HCT116 (cell line): Measurements from ENCODE around the gene GGACT. TPM values are rescaled to one million over a fixed set of nuclear protein-coding genes. Genes with fewer than 3 reads are reported as not detected.

Experiments
- ATAC-seq: fragments of 200-7000 bp; cut with Tn5 transposase; 2 replicates; pipeline ENCODE4 v1.9.1; 2020; ENCODE audit warnings: mild to moderate bottlenecking, moderate library complexity
- BruUV-seq: library from RNA; stranded (reverse); fragments of 400-500 nt; replicated peaks from 2 replicates; lab custom pipeline; 2021; lab: Mats Ljungman, UMichigan
- CTCF ChIA-PET: fragments of 300-600 bp; sonication (Branson Sonifier 250); formaldehyde crosslinking; loops from one replicate; lab custom pipeline; 2021; ENCODE audit warnings: antibody characterized with exemption; lab: Charles Lee
- POLR2A ChIA-PET: fragments of 300-600, 350-600 bp; sonication (Branson Sonifier 250); formaldehyde crosslinking; loops from one replicate; lab custom pipeline; 2021; ENCODE audit warnings: antibody characterized with exemption; lab: Charles Lee
- RAD21 ChIA-PET, 2 experiments: fragments of 300-600 bp; sonication (Branson Sonifier 250); formaldehyde crosslinking; loops; one replicate each; lab custom pipeline; 2023; ENCODE audit warnings: low total read pairs in 2 of 2; ENCODE audit not compliant: uncharacterized antibody in 2 of 2, unreplicated experiment in 2 of 2, low non-redundant PET in 1 of 2; lab: Charles Lee
- DNase-seq: peaks from one replicate; pipeline ENCODE4 v3.0.0-alpha.2; 2010; ENCODE audit warnings: low read depth, low spot score
- H2AFZ ChIP-seq: fragments of 200-600 bp; shearing (Covaris generic), sonication (generic); 2 replicates; pipeline ENCODE4 v1.6.1; 2017; ENCODE audit warnings: low read depth, mixed run types, mixed read lengths, antibody characterized with exemption, low read length; ENCODE audit not compliant: poor library complexity, severe bottlenecking
- H3K27ac ChIP-seq: 2 replicates; pipeline ENCODE4 v1.5.1; 2012; ENCODE audit warnings: low read depth, low read length
- H3K27me3 ChIP-seq: fragments of 200-600 bp; sonication (generic); 2 replicates; pipeline ENCODE4 v1.6.1; 2016; ENCODE audit warnings: mixed run types, low read length, mixed read lengths; ENCODE audit not compliant: insufficient read depth
- H3K36me3 ChIP-seq, 2 experiments: fragments of 200-500 bp in 1 of 2; fragments of 200-600 bp in 1 of 2; sonication (Bioruptor generic) in 1 of 2; sonication (generic) in 1 of 2; 2 replicates each; pipeline versions ENCODE4 v1.5.1 to v1.6.1; 2014 to 2016; ENCODE audit warnings: low read length in 2 of 2, inconsistent platforms in 1 of 2, mixed read lengths in 1 of 2, mixed run types in 1 of 2; ENCODE audit not compliant: insufficient read depth in 2 of 2, control insufficient read depth in 1 of 2
- H3K4me1 ChIP-seq, 2 experiments: fragments of 200-600 bp in 1 of 2; sonication (generic) in 1 of 2; 2 replicates each; pipeline versions ENCODE4 v1.5.1 to v1.6.1; 2012 to 2017; ENCODE audit warnings: low read length in 2 of 2, inconsistent platforms in 1 of 2, mild to moderate bottlenecking in 1 of 2, mixed read lengths in 1 of 2, mixed run types in 1 of 2, moderate library complexity in 1 of 2; ENCODE audit not compliant: insufficient read depth in 2 of 2, control insufficient read depth in 1 of 2
- H3K4me2 ChIP-seq: fragments of 200-600 bp; sonication (generic); 2 replicates; pipeline ENCODE4 v1.6.1; 2017; ENCODE audit warnings: mixed run types, low read length, mixed read lengths
- H3K4me3 ChIP-seq, 2 experiments: fragments of 200-600 bp in 1 of 2; sonication (generic) in 1 of 2; replicated peaks in 1 of 2; 2 replicates each; pipeline ENCODE4 v1.5.1; 2011 to 2016; ENCODE audit warnings: low read length in 2 of 2, control low read depth in 1 of 2, low read depth in 1 of 2, mild to moderate bottlenecking in 1 of 2, mixed read lengths in 1 of 2, mixed run types in 1 of 2
- H3K79me2 ChIP-seq: fragments of 200-600 bp; sonication (generic); 2 replicates; pipeline ENCODE4 v1.6.1; 2017; ENCODE audit warnings: mild to moderate bottlenecking, mixed run types, low read length, moderate library complexity, mixed read lengths; ENCODE audit not compliant: insufficient read depth
- H3K9ac ChIP-seq: fragments of 200-600 bp; sonication (generic); 2 replicates; pipeline ENCODE4 v1.6.1; 2016; ENCODE audit warnings: low read length, mixed read lengths
- H3K9me2 ChIP-seq: fragments of 200-600 bp; sonication (generic), shearing (Covaris generic); 2 replicates; pipeline ENCODE4 v1.6.1; 2017; ENCODE audit warnings: mixed run types, mild to moderate bottlenecking, moderate library complexity; ENCODE audit not compliant: insufficient read depth
- H3K9me3 ChIP-seq, 2 experiments: fragments of 200-500 bp in 1 of 2; fragments of 200-600 bp in 1 of 2; sonication (Bioruptor generic) in 1 of 2; sonication (generic) in 1 of 2; 2 replicates each; pipeline ENCODE4 v1.6.1; 2014 to 2017; ENCODE audit warnings: low read length in 2 of 2, mixed read lengths in 2 of 2, inconsistent platforms in 1 of 2, low read depth in 1 of 2, mild to moderate bottlenecking in 1 of 2, mixed run types in 1 of 2, moderate library complexity in 1 of 2; ENCODE audit not compliant: control insufficient read depth in 1 of 2, insufficient read depth in 1 of 2
- H4K20me1 ChIP-seq: fragments of 200-600 bp; sonication (generic), shearing (Covaris generic); 2 replicates; pipeline ENCODE4 v1.6.1; 2017; ENCODE audit warnings: mixed run types, mild to moderate bottlenecking, moderate library complexity; ENCODE audit not compliant: insufficient read depth
- CBX3 ChIP-seq: IDR thresholded peaks from 2 replicates; pipeline ENCODE4 v1.6.1; 2012; ENCODE audit warnings: low read depth
- CEBPB ChIP-seq: IDR thresholded peaks from 2 replicates; pipeline ENCODE4 v1.6.1; 2012; ENCODE audit warnings: low read depth
- EGR1 ChIP-seq: IDR thresholded peaks from 2 replicates; pipeline ENCODE4 v1.6.1; 2012; ENCODE audit warnings: low read depth
- ELF1 ChIP-seq: IDR thresholded peaks from 2 replicates; pipeline ENCODE4 v1.6.1; 2012; ENCODE audit warnings: low read depth, borderline replicate concordance
- EZH2 ChIP-seq: fragments of 200-600 bp; sonication (generic); IDR thresholded peaks from 2 replicates; pipeline ENCODE4 v1.6.1; 2017; ENCODE audit warnings: antibody characterized with exemption, mixed run types
- FOSL1 ChIP-seq: IDR thresholded peaks from 2 replicates; pipeline ENCODE4 v1.6.1; 2012; ENCODE audit warnings: low read depth
- JUND ChIP-seq: IDR thresholded peaks from 2 replicates; pipeline ENCODE4 v1.6.1; 2012
- POLR2A ChIP-seq: IDR thresholded peaks from 2 replicates; pipeline ENCODE4 v1.7.0; 2011; ENCODE audit warnings: borderline replicate concordance; ENCODE audit not compliant: insufficient read depth, insufficient read length; ENCODE audit errors: extremely low read depth
- POLR2AphosphoS5 ChIP-seq: IDR thresholded peaks from 2 replicates; pipeline ENCODE4 v1.6.1; 2011; ENCODE audit warnings: mild to moderate bottlenecking, low read depth, low read length, moderate library complexity
- SIN3A ChIP-seq: IDR thresholded peaks from 2 replicates; pipeline ENCODE4 v1.6.1; 2012; ENCODE audit warnings: low read depth
- SP1 ChIP-seq: IDR thresholded peaks from 2 replicates; pipeline ENCODE4 v1.6.1; 2012; ENCODE audit warnings: low read depth
- SRF ChIP-seq: IDR thresholded peaks from 2 replicates; pipeline ENCODE4 v1.6.1; 2012; ENCODE audit warnings: low read depth
- YY1 ChIP-seq: IDR thresholded peaks from 2 replicates; pipeline ENCODE4 v1.6.1; 2011; ENCODE audit warnings: low read length, low read depth, moderate library complexity, mild to moderate bottlenecking; ENCODE audit not compliant: insufficient replicate concordance; ENCODE audit errors: extremely low read depth
- ZNF274 ChIP-seq: fragments of 200-500 bp; sonication (Bioruptor generic); IDR thresholded peaks from 2 replicates; pipeline ENCODE4 v1.6.1; 2014; ENCODE audit warnings: mild to moderate bottlenecking, low read depth, low read length, inconsistent platforms
- intact Hi-C: fragments of 100-400 bp; cut with micrococcal nuclease; formaldehyde crosslinking; loops from 2 replicates; pipeline ENCODE4 v1.10.0; 2022
- total RNA-seq: library from RNA; stranded (reverse); gene quantifications from one replicate; pipeline ENCODE4 v1.2.1, GENCODE V29; 2021; ENCODE audit not compliant: unreplicated experiment
- TF ChIP-seq, protein P1 (sequence below), 3 experiments: fragments of 200-600 bp in 1 of 3; sonication (generic) in 1 of 3; IDR thresholded peaks in 2 of 3; conservative IDR thresholded peaks in 1 of 3; 2 replicates each; pipeline ENCODE4 v1.5.1; 2012 to 2017; ENCODE audit warnings: low read depth in 2 of 3, low read length in 2 of 3, antibody characterized with exemption in 1 of 3, borderline replicate concordance in 1 of 3, control low read depth in 1 of 3, mild to moderate bottlenecking in 1 of 3, mixed read lengths in 1 of 3, mixed run types in 1 of 3, moderate library complexity in 1 of 3; ENCODE audit not compliant: insufficient read depth in 1 of 3
- TF ChIP-seq, protein P2 (sequence below): IDR thresholded peaks from 2 replicates; pipeline ENCODE4 v1.6.1; 2012
- TF ChIP-seq, protein P3 (sequence below): IDR thresholded peaks from 2 replicates; pipeline ENCODE4 v1.6.1; 2012; ENCODE audit warnings: low read depth

Gene GGACT
- total RNA-seq, 1 experiment from 2014 or later, result 5.0 TPM

DNA sequence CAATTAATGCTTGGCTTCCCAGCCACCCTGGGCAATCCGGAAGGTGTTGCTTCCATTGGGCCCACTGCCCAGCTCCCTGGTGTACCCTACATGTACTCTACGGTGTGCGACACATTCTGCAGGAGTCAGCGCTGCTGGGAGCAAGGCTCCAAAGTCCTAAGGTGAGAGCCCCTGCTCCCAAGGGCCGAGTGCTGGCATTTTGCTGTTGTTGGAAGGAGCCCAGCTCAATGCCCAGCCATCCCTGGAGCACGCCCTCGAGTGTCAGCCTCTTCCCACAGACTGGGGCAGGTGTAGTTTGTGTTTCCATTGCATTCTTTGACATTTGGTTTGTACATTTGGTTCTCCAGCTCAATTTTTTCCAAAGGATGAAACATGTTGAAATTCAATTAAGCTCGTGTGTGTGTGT is 64.6 kb downstream of the GGACT start:
- H3K79me2 ChIP-seq, result no peaks in the 10 kb centered on the region
- no peak overlapping the region for H3K4me2 ChIP-seq
- H3K27me3 ChIP-seq, result no peaks in the 10 kb centered on the region
- no peaks in the 10 kb centered on the region for H3K36me3 ChIP-seq
- ATAC-seq (no peak), DNase-seq (no peak)
- CTCF ChIA-PET, result interaction anchor here (2.0 kb wide), 1 partner anchor 9 kb away, joined by 7 read pairs; no protein-coding TSS in a partner anchor
- intact Hi-C loops, result no loop called here
- no peak overlapping the region for H2AFZ ChIP-seq
- H4K20me1 ChIP-seq, result no peaks in the 10 kb centered on the region
- no peak overlapping the region for H3K27ac ChIP-seq
- H3K9me2 ChIP-seq, result no peaks in the 10 kb centered on the region
- POLR2A ChIA-PET, result no interaction called here
- RAD21 ChIA-PET, result interaction anchor here in 1 of 2 experiments (0.6 kb wide), 1 partner anchor 672 kb away, joined by 3 read pairs; no protein-coding TSS in a partner anchor
- no peak overlapping the region for H3K9ac ChIP-seq
- no peak for TF ChIP-seq POLR2AphosphoS5
- TF ChIP-seq CBX3, result no peak
- TF ChIP-seq FOSL1, result no peak
- TF ChIP-seq EGR1, result no peak
- no peak for TF ChIP-seq CEBPB
- TF ChIP-seq POLR2A, result no peak
- TF ChIP-seq, protein P1, sequence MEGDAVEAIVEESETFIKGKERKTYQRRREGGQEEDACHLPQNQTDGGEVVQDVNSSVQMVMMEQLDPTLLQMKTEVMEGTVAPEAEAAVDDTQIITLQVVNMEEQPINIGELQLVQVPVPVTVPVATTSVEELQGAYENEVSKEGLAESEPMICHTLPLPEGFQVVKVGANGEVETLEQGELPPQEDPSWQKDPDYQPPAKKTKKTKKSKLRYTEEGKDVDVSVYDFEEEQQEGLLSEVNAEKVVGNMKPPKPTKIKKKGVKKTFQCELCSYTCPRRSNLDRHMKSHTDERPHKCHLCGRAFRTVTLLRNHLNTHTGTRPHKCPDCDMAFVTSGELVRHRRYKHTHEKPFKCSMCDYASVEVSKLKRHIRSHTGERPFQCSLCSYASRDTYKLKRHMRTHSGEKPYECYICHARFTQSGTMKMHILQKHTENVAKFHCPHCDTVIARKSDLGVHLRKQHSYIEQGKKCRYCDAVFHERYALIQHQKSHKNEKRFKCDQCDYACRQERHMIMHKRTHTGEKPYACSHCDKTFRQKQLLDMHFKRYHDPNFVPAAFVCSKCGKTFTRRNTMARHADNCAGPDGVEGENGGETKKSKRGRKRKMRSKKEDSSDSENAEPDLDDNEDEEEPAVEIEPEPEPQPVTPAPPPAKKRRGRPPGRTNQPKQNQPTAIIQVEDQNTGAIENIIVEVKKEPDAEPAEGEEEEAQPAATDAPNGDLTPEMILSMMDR (IDR thresholded peaks at IDR 0.05 in 2 of 3, conservative IDR thresholded peaks at IDR 0.05 in 1 of 3; ENCODE audit: borderline replicate concordance in 1 of 3, insufficient read depth in 1 of 3, low read depth in 2 of 3, low read length in 2 of 3), result no peak
- no peak for TF ChIP-seq EZH2
- no peak for TF ChIP-seq SP1
- TF ChIP-seq, protein P2, sequence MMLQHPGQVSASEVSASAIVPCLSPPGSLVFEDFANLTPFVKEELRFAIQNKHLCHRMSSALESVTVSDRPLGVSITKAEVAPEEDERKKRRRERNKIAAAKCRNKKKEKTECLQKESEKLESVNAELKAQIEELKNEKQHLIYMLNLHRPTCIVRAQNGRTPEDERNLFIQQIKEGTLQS, result no peak
- TF ChIP-seq, protein P3, sequence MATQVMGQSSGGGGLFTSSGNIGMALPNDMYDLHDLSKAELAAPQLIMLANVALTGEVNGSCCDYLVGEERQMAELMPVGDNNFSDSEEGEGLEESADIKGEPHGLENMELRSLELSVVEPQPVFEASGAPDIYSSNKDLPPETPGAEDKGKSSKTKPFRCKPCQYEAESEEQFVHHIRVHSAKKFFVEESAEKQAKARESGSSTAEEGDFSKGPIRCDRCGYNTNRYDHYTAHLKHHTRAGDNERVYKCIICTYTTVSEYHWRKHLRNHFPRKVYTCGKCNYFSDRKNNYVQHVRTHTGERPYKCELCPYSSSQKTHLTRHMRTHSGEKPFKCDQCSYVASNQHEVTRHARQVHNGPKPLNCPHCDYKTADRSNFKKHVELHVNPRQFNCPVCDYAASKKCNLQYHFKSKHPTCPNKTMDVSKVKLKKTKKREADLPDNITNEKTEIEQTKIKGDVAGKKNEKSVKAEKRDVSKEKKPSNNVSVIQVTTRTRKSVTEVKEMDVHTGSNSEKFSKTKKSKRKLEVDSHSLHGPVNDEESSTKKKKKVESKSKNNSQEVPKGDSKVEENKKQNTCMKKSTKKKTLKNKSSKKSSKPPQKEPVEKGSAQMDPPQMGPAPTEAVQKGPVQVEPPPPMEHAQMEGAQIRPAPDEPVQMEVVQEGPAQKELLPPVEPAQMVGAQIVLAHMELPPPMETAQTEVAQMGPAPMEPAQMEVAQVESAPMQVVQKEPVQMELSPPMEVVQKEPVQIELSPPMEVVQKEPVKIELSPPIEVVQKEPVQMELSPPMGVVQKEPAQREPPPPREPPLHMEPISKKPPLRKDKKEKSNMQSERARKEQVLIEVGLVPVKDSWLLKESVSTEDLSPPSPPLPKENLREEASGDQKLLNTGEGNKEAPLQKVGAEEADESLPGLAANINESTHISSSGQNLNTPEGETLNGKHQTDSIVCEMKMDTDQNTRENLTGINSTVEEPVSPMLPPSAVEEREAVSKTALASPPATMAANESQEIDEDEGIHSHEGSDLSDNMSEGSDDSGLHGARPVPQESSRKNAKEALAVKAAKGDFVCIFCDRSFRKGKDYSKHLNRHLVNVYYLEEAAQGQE, result no peak
- TF ChIP-seq SIN3A, result no peak
- TF ChIP-seq ZNF274, result no peak
- TF ChIP-seq JUND, result no peak
- TF ChIP-seq ELF1, result no peak
- TF ChIP-seq SRF, result no peak
- no peak for TF ChIP-seq YY1
- no peak overlapping the region for H3K4me3 ChIP-seq
- no peaks in the 10 kb centered on the region for H3K9me3 ChIP-seq
- BruUV-seq, result no TSS peak
- no peaks in the 10 kb centered on the region; a peak in 1 of 4 replicates for H3K4me1 ChIP-seq
